NCI-H2196 (cell line): Measurements from ENCODE around the gene CDH4.

ENCODE experiments used
- DNase-seq: peaks from one replicate; lab custom pipeline; 2025; ENCODE audit not compliant: unreplicated experiment; lab: John Stamatoyannopoulos, UW

Gene CDH4

GRCh38 chr20:61640131-61640870 lies 388.2 kb downstream of the CDH4 start:
- DNase-seq: no peak

GRCh38 chr20:61640871-61641245 lies 388.8 kb downstream of the CDH4 start:
- DNase-seq: no peak

DNA sequence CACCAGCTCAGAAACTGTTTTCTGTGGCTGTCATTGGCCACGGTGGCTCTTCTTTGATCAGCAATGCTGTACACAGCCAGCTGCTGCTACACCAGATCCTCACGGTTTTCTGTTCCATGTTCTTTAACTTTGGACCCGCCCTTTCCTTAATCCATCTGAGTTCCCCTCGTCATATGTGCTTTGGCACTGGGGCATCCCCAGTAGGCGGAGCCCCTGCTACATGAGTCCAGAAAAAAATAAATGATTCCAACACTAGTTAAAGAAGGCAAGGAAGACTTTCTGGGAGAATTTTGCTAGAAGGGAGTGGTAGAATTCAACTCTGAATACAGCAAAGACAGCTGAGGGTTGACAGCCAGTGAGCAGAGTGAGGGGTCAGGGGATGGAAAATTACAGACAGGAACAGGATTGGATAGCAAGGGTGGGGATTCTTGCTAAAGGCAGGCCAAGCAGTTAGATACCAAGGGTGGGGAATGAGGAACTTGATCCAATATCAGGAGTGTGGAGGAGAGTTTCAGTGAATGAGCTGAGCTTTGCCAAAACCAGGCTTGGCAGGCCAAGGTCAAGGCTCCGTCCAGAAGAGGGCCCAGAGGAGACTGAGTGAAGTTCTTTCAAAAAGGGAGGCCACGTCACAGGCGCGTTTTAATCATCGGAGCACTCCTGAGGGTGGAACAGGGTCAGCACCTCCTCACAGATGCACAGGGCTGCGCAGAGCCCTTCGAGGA lies 391.8 kb downstream of the CDH4 start:
- no peak for DNase-seq

DNA sequence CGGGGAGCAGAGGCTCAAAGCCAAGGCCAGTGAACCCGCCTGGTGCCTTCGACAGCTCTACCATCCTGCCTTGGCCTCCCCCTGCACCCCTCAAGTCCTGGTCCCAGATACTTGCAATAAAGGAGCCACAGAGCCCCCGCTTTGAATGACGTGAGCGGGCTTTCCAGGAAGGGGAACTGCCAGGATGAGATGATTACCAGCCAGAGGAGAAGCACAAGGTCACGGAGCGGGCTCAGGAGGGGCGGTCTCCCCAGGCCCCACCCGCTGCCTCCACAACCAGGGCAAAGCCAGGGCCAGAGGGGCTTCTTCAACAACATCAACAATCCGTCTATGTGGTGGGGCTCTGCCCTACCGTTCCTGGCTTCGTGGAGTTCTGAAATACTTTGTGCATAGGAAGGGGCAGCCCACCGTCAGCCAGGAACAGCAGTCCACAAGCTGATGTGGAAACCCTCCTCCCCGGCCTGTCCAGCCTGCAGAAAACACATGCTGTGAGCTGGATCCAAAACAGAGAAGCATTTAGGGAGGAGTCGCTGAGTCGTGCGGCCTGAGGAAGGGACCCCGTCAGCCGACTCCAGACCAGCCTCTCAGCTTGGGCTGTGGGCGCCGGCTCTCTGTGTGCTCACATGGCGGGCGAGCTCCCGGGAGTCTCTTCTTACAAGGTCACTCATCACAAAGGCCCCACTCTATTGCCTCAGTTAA lies 392.5 kb downstream of the CDH4 start:
- no peak for DNase-seq

DNA sequence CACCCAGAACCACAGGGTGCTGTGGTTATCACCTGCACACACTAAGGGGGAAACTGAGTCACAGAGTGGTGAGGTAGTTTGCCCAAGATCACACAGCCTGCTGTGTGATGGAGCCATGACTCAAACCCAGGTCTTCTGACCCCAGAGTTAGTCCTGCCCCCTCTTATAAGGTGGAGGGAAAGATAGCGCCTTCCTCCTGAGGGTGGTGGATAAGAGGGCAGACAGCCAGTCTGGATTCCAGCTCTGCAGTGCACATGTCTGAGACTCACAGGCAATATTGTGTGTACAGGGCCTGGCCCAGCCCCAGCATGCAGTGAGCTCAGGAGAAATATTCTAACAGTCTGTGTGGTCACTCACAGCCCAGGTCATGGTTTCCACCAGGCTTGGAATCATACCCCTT lies 393.7 kb downstream of the CDH4 start:
- no peak for DNase-seq

DNA sequence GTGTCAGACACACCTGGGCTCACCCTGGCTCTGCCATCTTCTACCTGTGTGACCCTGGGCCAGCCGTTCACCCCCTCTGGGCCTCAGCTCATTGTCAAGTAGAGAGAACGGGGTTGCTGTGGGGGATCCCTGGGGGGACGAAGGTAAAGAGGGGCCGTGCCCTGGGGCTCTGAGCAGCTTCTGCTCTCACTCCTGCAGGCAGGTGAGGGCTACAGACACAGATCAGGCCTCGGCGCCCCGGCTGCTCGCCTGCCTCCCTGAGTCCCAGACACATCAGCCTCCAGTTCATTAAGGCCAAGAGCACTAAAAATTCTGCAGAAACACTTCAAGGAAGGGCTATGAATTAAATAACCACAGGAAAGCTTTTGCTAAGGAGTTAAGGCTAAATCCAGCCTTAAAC lies 394.4 kb downstream of the CDH4 start:
- no peak for DNase-seq

GRCh38 chr20:61646986-61647385 lies 394.9 kb downstream of the CDH4 start:
- DNase-seq: no peak

GRCh38 chr20:61647702-61648101 lies 395.6 kb downstream of the CDH4 start:
- DNase-seq: no peak

DNA sequence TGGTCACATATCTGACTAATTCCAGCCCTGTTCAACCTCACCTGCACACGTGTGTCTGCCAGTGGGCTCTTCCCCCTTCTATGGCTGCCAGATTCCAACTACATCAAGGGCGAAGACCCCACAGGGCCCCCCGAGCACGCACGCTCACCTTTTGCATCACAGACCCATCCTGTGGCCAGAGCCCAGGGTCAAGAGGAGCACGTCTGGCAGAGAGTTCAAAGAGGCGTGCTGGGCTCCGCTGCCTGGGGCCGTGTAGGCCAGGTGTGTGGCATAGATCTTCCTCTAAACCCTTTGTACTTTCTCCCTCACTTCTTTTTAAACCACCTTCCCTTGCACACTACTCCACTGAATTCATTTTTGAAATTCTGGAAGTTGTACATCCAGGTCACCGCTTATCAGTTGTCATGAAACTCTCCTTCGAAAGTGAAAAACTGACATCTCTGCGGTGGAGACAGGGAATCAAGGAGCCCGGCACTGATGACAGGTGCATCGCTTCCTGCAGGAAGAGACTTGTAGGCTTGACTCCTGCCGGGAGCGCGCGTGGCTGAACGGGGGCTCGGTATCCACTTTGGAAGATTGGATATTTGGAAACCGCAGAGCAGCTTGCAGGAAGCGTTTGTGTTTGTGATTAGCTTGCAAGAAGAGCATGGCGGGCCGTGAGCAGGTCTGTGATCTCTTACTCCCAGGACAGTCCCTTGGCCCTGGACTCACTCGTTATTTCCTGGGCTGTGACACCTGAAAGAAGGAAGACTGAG lies 397.2 kb downstream of the CDH4 start:
- no peak for DNase-seq

DNA sequence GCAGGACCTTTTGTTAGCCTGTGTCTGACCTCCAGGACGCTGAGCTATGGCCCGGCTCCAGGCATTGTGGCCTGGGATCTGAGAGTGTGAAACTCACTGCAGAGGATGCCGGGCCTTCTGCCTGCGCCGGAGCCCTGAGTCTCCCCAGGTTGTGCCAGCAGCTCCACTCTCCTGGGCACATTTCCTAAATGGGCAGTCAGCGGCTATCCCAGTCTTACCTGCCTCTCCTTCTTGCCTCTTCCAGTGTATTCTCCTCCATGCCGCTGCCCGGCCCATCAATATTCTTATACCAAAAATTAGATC lies 397.8 kb downstream of the CDH4 start:
- DNase-seq: no peak

- DNase-seq: no peak
These were observed 399.1 kb downstream of the CDH4 start for GRCh38 chr20:61650912-61651733.

DNA sequence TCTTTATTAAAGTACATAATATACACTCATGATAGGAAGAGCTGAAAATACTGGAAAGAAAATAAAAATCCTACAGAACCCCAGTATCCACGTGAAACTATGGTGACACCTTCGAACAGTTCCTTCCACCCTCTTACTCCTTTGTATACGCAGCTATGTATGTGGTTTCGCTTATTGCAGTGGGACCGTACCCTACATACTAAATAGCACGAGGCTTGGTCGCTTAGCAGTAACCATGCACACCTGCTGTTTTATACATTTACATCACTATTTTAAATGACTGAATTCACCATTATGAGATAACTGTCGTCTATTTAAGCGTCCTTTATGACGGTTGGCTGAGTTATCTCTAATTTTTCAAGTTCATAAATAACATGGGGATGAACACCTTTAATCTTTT lies 400.1 kb downstream of the CDH4 start:
- DNase-seq: no peak

GRCh38 chr20:61654726-61655125 lies 402.7 kb downstream of the CDH4 start:
- DNase-seq: no peak

- DNase-seq: no peak
These were observed 403.5 kb downstream of the CDH4 start for GRCh38 chr20:61655591-61655990.

DNA sequence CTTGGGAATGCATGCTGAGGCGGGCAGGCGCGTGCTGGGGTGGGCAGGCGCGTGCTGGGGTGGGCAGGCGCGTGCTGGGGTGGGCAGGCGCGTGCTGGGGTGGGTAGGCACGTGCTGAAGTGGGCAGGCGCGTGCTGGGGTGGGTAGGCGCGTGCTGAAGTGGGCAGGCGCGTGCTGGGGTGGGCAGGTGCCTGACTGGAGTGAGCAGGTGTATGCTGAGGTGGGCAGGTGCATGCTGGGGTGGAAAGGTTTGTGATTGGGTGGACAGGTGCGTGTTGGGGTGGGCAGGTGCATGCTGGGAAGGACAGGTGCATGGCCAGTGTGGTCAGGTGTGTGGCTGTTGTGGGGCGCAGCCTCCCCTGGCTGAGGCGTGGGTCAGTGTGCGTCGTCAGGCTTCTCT lies 404.1 kb downstream of the CDH4 start:
- DNase-seq: no peak

DNA sequence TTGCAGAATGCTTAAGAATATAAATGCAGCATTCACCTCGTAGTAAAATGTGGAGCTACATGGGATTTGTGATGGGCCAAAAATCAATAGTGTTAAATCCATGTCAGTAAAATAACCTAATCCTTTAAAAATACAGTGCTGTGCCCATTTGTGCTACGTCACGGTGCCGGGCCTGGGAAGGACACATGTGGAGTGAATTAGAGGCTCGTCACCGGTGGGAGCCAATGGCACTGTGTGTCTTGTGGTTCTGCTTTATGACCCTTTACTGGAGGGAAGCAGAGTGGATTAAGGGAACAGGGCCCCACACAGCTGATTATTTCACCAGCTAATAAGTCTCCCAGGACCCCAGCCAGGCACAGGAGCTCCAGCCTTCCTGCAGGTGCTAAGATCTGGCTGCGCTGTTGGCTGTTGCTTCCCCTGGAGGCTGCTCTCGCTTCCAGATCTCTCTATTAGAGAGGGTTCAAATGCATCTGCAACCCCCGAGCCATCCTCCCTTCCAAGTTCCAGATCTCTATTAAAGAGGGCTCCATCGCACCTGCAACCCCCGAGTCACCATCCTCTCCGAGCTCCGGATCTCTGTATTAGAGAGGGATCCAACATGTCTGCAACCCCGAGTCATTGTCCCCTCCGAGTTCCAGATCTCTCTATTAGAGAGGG lies 405.8 kb downstream of the CDH4 start:
- DNase-seq: no peak

GRCh38 chr20:61658563-61658962 lies 406.5 kb downstream of the CDH4 start:
- no peak for DNase-seq

GRCh38 chr20:61659246-61659993 lies 407.4 kb downstream of the CDH4 start:
- DNase-seq: no peak

DNA sequence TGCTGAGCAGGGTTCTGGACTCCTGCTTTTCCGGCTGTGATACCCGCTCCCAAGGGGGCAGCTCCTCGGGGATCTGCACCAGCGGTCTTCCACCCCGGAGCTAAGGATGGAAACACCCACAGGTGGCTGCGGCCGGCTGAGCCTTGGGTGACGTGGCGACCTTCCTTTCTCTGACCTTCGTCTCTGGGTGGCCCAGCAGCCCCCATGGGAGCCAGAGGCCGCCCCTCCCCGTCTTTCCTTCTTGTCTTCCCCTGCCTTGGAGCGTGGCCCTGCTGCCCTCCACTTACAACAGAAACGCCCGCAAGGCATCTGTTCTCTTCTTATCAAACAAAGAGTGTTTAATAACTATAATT lies 407.9 kb downstream of the CDH4 start:
- no peak for DNase-seq

DNA sequence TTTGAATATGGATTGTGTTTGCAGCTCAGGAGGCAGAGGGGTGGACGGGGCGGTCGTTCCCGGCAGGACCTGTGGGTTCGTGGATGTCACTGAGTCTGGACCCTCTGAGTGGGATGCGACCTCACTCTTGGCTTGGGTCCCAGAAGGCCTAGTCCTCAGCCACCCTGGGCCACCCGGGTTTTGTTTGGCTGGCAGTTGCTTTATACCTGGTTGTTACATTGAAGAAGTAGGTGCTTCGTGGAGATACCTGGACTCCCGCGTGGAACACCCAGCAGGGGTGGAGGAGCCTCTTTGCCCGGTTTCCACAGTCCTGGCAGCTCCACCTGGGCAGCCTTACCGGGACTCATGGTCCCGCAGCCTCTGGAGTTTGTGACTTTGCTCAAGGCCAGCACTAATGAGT lies 408.5 kb downstream of the CDH4 start:
- no peak for DNase-seq
